HepG2 (cell line): ENCODE data around the gene FUT6. TPM values are rescaled to one million over a fixed set of nuclear protein-coding genes. Genes with fewer than 3 reads are reported as not detected.
A peak's percentile ranks its signal among the peaks of the same experiment; 100 is the strongest.

Experiments
- CREBL2 ChIP-seq: sonication (generic); formaldehyde crosslinking; IDR thresholded peaks from 2 replicates; pipeline ENCODE4 v1.8.1; 2023; ENCODE audit warnings: missing genetic modification reagents, mild to moderate bottlenecking, borderline replicate concordance
- CSRNP1 ChIP-seq: sonication (generic); formaldehyde crosslinking; IDR thresholded peaks from 2 replicates; pipeline ENCODE4 v1.8.1; 2023; ENCODE audit warnings: mild to moderate bottlenecking, missing genetic modification reagents
- E2F2 ChIP-seq: sonication (generic); formaldehyde crosslinking; IDR thresholded peaks from 2 replicates; pipeline ENCODE4 v1.4.0; 2020; ENCODE audit warnings: missing genetic modification reagents, borderline replicate concordance
- HNRNPH1 ChIP-seq: fragments of 200-400 bp; formaldehyde crosslinking; optimal IDR thresholded peaks from 2 replicates; pipeline ENCODE3; 2017; ENCODE audit warnings: mild to moderate bottlenecking, low read depth, low read length
- MED8 ChIP-seq: sonication (generic); formaldehyde crosslinking; IDR thresholded peaks from 2 replicates; pipeline ENCODE4 v1.8.1; 2023; ENCODE audit warnings: mild to moderate bottlenecking, missing genetic modification reagents; ENCODE audit not compliant: insufficient replicate concordance
- POLR2A ChIP-seq, 2 experiments: IDR thresholded peaks; 2 replicates each; pipeline ENCODE4 v1.6.1; 2011; ENCODE audit warnings: low read depth in 2 of 2, low read length in 2 of 2, mild to moderate bottlenecking in 1 of 2, moderate library complexity in 1 of 2; ENCODE audit not compliant: insufficient read depth in 1 of 2
- RCOR2 ChIP-seq: IDR thresholded peaks from 2 replicates; pipeline ENCODE4 v1.6.1; 2016; ENCODE audit warnings: missing biosample characterization, missing genetic modification reagents
- RFXAP ChIP-seq: sonication (generic); formaldehyde crosslinking; IDR thresholded peaks from 2 replicates; pipeline ENCODE4 v1.4.0; 2020; ENCODE audit warnings: missing genetic modification reagents, borderline replicate concordance
- XBP1 ChIP-seq: sonication (generic); formaldehyde crosslinking; IDR thresholded peaks from 2 replicates; pipeline ENCODE4 v1.5.0; 2020; ENCODE audit warnings: missing genetic modification reagents
- ZBTB38 ChIP-seq: sonication (generic); formaldehyde crosslinking; IDR thresholded peaks from 2 replicates; pipeline ENCODE4 v1.5.1; 2020; ENCODE audit warnings: mild to moderate bottlenecking, missing genetic modification reagents
- ZFY ChIP-seq: sonication (generic); formaldehyde crosslinking; IDR thresholded peaks from 2 replicates; pipeline ENCODE4 v1.4.0; 2020; ENCODE audit warnings: missing genetic modification reagents
- ZNF451 ChIP-seq: sonication (generic); formaldehyde crosslinking; IDR thresholded peaks from 2 replicates; pipeline ENCODE4 v1.5.0; 2020; ENCODE audit warnings: mild to moderate bottlenecking, missing genetic modification reagents
- ZNF496 ChIP-seq: sonication (generic); formaldehyde crosslinking; IDR thresholded peaks from 2 replicates; pipeline ENCODE4 v1.8.1; 2023; ENCODE audit warnings: mild to moderate bottlenecking, moderate library complexity, missing genetic modification reagents; ENCODE audit not compliant: insufficient replicate concordance
- ZNF543 ChIP-seq: sonication (generic); formaldehyde crosslinking; IDR thresholded peaks from 2 replicates; pipeline ENCODE4 v1.4.0; 2020; ENCODE audit warnings: mild to moderate bottlenecking, missing genetic modification reagents
- ZNF550 ChIP-seq: sonication (generic); formaldehyde crosslinking; IDR thresholded peaks from 2 replicates; pipeline ENCODE4 v1.4.0; 2020; ENCODE audit warnings: mild to moderate bottlenecking, missing genetic modification reagents, borderline replicate concordance
- ZNF784 ChIP-seq: sonication (generic); formaldehyde crosslinking; IDR thresholded peaks from 2 replicates; pipeline ENCODE4 v1.5.1; 2020; ENCODE audit warnings: missing genetic modification reagents, mild to moderate bottlenecking, borderline replicate concordance
- polyA plus RNA-seq, 8 experiments: library from polyadenylated mRNA; depleted of rRNA in 3 of 8; stranded (reverse) in 7 of 8; unstranded in 1 of 8; fragments of >200 nt; fragmentation: Illumina TruSeq in 4 of 8; extraction: Trizol in 4 of 8; gene quantifications; 2 replicates each; pipeline versions ENCODE4 v1.2.1 to v1.2.3, GENCODE V29; 2011 to 2016; ENCODE audit warnings: low read depth in 4 of 8, missing spikeins in 1 of 8, mixed read lengths in 1 of 8; ENCODE audit not compliant: insufficient read depth in 1 of 8
- total RNA-seq, 5 experiments: library from RNA; depleted of rRNA; stranded (reverse); fragments of >200 nt; fragmentation: Illumina TruSeq; extraction: Trizol; gene quantifications; 2 replicates each; pipeline ENCODE4 v1.2.3, GENCODE V29; 2016; ENCODE audit warnings: low read depth in 1 of 5
- TF ChIP-seq, protein P1 (sequence below): sonication (generic); formaldehyde crosslinking; IDR thresholded peaks from 2 replicates; pipeline ENCODE4 v1.5.0; 2020; ENCODE audit warnings: mild to moderate bottlenecking, missing genetic modification reagents, moderate library complexity
- TF ChIP-seq, protein P2 (sequence below), 2 experiments: IDR thresholded peaks; 2 replicates each; pipeline ENCODE4 v1.6.1; 2011 to 2012; ENCODE audit warnings: low read length in 2 of 2, borderline replicate concordance in 1 of 2, low read depth in 1 of 2, mild to moderate bottlenecking in 1 of 2, moderate library complexity in 1 of 2

The FUT6 gene
- total and polyA plus RNA-seq, 2 of the 13 experiments (the other 11 are each of a cell fraction or from before 2014, with no cell fraction given): 8.2 to 27.7 TPM

- no peak for TF ChIP-seq ZNF550 (CRISPR knock-in tag)
- TF ChIP-seq ZNF543 (CRISPR knock-in tag): 0 out of 2 replicates have a peak, but pooled peaks have one; percentile 68
- TF ChIP-seq, protein P1, sequence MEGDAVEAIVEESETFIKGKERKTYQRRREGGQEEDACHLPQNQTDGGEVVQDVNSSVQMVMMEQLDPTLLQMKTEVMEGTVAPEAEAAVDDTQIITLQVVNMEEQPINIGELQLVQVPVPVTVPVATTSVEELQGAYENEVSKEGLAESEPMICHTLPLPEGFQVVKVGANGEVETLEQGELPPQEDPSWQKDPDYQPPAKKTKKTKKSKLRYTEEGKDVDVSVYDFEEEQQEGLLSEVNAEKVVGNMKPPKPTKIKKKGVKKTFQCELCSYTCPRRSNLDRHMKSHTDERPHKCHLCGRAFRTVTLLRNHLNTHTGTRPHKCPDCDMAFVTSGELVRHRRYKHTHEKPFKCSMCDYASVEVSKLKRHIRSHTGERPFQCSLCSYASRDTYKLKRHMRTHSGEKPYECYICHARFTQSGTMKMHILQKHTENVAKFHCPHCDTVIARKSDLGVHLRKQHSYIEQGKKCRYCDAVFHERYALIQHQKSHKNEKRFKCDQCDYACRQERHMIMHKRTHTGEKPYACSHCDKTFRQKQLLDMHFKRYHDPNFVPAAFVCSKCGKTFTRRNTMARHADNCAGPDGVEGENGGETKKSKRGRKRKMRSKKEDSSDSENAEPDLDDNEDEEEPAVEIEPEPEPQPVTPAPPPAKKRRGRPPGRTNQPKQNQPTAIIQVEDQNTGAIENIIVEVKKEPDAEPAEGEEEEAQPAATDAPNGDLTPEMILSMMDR: 0 out of 2 replicates have a peak, but pooled peaks have one; percentile 12
- TF ChIP-seq CSRNP1 (CRISPR knock-in tag): peak; percentile 20; the same call in 1 of the 2 replicates
- no peak for TF ChIP-seq ZNF784 (CRISPR knock-in tag)
- TF ChIP-seq ZNF451 (CRISPR knock-in tag): no peak
- TF ChIP-seq RCOR2 (CRISPR knock-in tag): no peak
- TF ChIP-seq, protein P2, sequence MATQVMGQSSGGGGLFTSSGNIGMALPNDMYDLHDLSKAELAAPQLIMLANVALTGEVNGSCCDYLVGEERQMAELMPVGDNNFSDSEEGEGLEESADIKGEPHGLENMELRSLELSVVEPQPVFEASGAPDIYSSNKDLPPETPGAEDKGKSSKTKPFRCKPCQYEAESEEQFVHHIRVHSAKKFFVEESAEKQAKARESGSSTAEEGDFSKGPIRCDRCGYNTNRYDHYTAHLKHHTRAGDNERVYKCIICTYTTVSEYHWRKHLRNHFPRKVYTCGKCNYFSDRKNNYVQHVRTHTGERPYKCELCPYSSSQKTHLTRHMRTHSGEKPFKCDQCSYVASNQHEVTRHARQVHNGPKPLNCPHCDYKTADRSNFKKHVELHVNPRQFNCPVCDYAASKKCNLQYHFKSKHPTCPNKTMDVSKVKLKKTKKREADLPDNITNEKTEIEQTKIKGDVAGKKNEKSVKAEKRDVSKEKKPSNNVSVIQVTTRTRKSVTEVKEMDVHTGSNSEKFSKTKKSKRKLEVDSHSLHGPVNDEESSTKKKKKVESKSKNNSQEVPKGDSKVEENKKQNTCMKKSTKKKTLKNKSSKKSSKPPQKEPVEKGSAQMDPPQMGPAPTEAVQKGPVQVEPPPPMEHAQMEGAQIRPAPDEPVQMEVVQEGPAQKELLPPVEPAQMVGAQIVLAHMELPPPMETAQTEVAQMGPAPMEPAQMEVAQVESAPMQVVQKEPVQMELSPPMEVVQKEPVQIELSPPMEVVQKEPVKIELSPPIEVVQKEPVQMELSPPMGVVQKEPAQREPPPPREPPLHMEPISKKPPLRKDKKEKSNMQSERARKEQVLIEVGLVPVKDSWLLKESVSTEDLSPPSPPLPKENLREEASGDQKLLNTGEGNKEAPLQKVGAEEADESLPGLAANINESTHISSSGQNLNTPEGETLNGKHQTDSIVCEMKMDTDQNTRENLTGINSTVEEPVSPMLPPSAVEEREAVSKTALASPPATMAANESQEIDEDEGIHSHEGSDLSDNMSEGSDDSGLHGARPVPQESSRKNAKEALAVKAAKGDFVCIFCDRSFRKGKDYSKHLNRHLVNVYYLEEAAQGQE (IDR thresholded peaks at IDR 0.05; ENCODE audit: borderline replicate concordance in 1 of 2, low read depth in 1 of 2, low read length in 2 of 2): no peak
- TF ChIP-seq ZNF496 (CRISPR knock-in tag): no peak
- no peak for TF ChIP-seq MED8
- no peak for TF ChIP-seq XBP1
- no peak for TF ChIP-seq CREBL2
- no peak for TF ChIP-seq HNRNPH1
- no peak for TF ChIP-seq RFXAP (CRISPR knock-in tag)
- TF ChIP-seq ZFY (CRISPR knock-in tag): peak; percentile 25
- TF ChIP-seq ZBTB38 (CRISPR knock-in tag): peak; percentile 65; the same call in 1 of the 2 replicates
- TF ChIP-seq E2F2 (CRISPR knock-in tag): no peak
- no peak for TF ChIP-seq POLR2A (IDR thresholded peaks at IDR 0.05; ENCODE audit: insufficient read depth in 1 of 2, low read depth in 2 of 2, low read length in 2 of 2)
These were observed 40.0 kb downstream of the FUT6 start (continued) for GRCh38 chr19:5799247-5800241.
